ENCODE measurements around the gene MCEMP1. TPM values are rescaled to one million over a fixed set of nuclear protein-coding genes. Genes with fewer than 3 reads are reported as not detected.
A peak's percentile ranks its signal among the peaks of the same experiment; 100 is the strongest.

The MCEMP1 gene
- total RNA-seq, 2 donors from 2014 or later: not detected

DNA sequence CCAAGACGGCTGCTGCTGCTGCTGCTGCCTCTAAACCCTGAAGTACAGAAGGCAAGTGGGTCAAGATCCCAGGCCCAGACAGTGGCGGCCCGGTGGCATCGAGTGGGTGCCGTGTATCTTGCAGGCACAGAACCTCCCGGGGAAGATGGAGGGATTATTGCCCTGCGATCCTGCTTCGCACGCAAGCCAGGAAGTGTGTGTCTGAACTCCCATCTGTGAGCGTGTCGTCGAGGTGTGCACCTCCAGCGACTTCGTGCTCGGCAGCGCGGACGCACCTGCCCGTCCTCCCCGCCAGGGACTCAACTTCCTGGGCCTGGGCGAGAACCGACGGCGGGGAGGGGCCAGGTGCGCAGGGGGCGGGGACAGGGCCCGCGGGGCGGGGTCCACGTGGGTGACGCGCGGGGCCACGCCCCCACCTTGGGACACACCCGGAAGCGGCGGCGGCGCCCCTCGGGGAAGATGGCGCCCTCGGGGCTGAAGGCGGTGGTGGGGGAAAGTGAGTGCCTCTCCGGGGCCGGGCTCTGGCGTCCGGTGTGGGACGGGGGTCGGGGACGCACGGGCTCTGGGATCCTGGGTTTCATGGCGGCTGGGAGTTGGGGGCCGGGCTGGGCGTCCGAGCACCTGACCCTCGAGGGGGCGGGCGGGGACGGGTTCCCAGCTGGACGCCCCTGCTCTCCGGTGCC, 40.1 kb upstream of the MCEMP1 start, which contains the start of gene STXBP2:
Gene STXBP2, plus strand, starts transcription at position 420 of the 683 bp plus-strand sequence. Its CDS starts 40 bp downstream, at position 460.
- peak; percentile 91 to 94 (median 93) for DNase-seq
- TF ChIP-seq POLR2A (IDR thresholded peaks at IDR 0.05): peak; percentile 64 to 86 (median 81)
- TF ChIP-seq, protein P1, sequence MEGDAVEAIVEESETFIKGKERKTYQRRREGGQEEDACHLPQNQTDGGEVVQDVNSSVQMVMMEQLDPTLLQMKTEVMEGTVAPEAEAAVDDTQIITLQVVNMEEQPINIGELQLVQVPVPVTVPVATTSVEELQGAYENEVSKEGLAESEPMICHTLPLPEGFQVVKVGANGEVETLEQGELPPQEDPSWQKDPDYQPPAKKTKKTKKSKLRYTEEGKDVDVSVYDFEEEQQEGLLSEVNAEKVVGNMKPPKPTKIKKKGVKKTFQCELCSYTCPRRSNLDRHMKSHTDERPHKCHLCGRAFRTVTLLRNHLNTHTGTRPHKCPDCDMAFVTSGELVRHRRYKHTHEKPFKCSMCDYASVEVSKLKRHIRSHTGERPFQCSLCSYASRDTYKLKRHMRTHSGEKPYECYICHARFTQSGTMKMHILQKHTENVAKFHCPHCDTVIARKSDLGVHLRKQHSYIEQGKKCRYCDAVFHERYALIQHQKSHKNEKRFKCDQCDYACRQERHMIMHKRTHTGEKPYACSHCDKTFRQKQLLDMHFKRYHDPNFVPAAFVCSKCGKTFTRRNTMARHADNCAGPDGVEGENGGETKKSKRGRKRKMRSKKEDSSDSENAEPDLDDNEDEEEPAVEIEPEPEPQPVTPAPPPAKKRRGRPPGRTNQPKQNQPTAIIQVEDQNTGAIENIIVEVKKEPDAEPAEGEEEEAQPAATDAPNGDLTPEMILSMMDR (IDR thresholded peaks at IDR 0.05): peak in 4 of 7 experiments; percentile 49 to 60 (median 56)
- H3K27me3 ChIP-seq: no peaks in the 10 kb centered on the region
- no peaks in the 10 kb centered on the region for H3K9me3 ChIP-seq
- H3K27ac ChIP-seq: peak within 1 kb of the TSS; percentile 71 to 90 (median 82)
- peak; percentile 94 for ATAC-seq
- 5 to 9% methylated on average over 30 to 49 of the region's 61 CpGs for WGBS, 2 donors
- peaks cover 40% of the 10 kb centered on the region for H3K4me1 ChIP-seq
- H3K4me3 ChIP-seq: peak within 1 kb of the TSS; percentile 67 to 73
- intact Hi-C loops (cut with DNase I): no loop called here
- peaks cover 0 to 2% of the 10 kb centered on the region in 2 donors for H3K36me3 ChIP-seq (replicated peaks in 1 of 2; ENCODE audit: insufficient read depth in 1 of 2, low read depth in 2 of 2)

- Histone ChIP-seq H3K9me3 (no peaks in the 10 kb centered on the region), H3K4me3 (peak overlapping the region; percentile 67 to 73), H3K4me1 (peaks cover 40% of the 10 kb centered on the region), H3K36me3 (replicated peaks in 1 of 2; ENCODE audit: insufficient read depth in 1 of 2, low read depth in 2 of 2) (peaks cover 0 to 2% of the 10 kb centered on the region in 2 donors), H3K27me3 (no peaks in the 10 kb centered on the region), H3K27ac (peak overlapping the region; percentile 71 to 90 (median 82))
- intact Hi-C loops (cut with DNase I): no loop called here
- WGBS, 2 donors: 25 to 61% methylated on average over 13 to 29 of the region's 30 CpGs
- ATAC-seq (peak; percentile 33), DNase-seq (peak; percentile 55 to 71 (median 66))
- TF ChIP-seq POLR2A (IDR thresholded peaks at IDR 0.05): no peak
- TF ChIP-seq, protein P1 (IDR thresholded peaks at IDR 0.05): no peak
These were observed 39.3 kb upstream of the MCEMP1 start for GRCh38 chr19:7637374-7638256.

- no peak for DNase-seq
- ATAC-seq: no peak
- no peaks in the 10 kb centered on the region for H3K27me3 ChIP-seq
- peaks cover 40% of the 10 kb centered on the region for H3K4me1 ChIP-seq
- intact Hi-C loops (cut with DNase I): no loop called here
- H3K4me3 ChIP-seq: no peak overlapping the region
- no peak overlapping the region for H3K27ac ChIP-seq
- TF ChIP-seq POLR2A (IDR thresholded peaks at IDR 0.05): no peak
- TF ChIP-seq, protein P1 (IDR thresholded peaks at IDR 0.05): no peak
- WGBS, 2 donors: 72 to 81% methylated on average over 9 to 12 of the region's 12 CpGs
- H3K9me3 ChIP-seq: no peaks in the 10 kb centered on the region
- peaks cover 0 to 2% of the 10 kb centered on the region in 2 donors for H3K36me3 ChIP-seq (replicated peaks in 1 of 2; ENCODE audit: insufficient read depth in 1 of 2, low read depth in 2 of 2)
These were observed 38.0 kb upstream of the MCEMP1 start for GRCh38 chr19:7638802-7639465.

GRCh38 chr19:7639863-7640348, 37.0 kb upstream of the MCEMP1 start:
- Histone ChIP-seq H3K9me3 (no peaks in the 10 kb centered on the region), H3K4me1 (peaks cover 36% of the 10 kb centered on the region), H3K36me3 (replicated peaks in 1 of 2; ENCODE audit: insufficient read depth in 1 of 2, low read depth in 2 of 2) (peaks cover 0 to 2% of the 10 kb centered on the region in 2 donors), H3K27me3 (no peaks in the 10 kb centered on the region), H3K27ac (no peak overlapping the region), H3K4me3 (no peak overlapping the region)
- ATAC-seq (no peak), DNase-seq (no peak)
- WGBS, 2 donors: 88 to 95% methylated on average over 13 of the region's 13 CpGs
- TF ChIP-seq, protein P1 (IDR thresholded peaks at IDR 0.05): no peak
- TF ChIP-seq POLR2A (IDR thresholded peaks at IDR 0.05): no peak
- intact Hi-C loops (cut with DNase I): no loop called here
